GM12873 (cell line): Measurements from ENCODE around the gene CDH4.

ENCODE experiments used
- TF ChIP-seq, protein P1 (sequence below): IDR thresholded peaks from 2 replicates; pipeline ENCODE4 v1.5.1; 2012; ENCODE audit warnings: low read depth, mild to moderate bottlenecking, moderate library complexity, low read length, control low read depth; ENCODE audit not compliant: insufficient read depth; ENCODE audit errors: missing control alignments

CDH4 gene

DNA sequence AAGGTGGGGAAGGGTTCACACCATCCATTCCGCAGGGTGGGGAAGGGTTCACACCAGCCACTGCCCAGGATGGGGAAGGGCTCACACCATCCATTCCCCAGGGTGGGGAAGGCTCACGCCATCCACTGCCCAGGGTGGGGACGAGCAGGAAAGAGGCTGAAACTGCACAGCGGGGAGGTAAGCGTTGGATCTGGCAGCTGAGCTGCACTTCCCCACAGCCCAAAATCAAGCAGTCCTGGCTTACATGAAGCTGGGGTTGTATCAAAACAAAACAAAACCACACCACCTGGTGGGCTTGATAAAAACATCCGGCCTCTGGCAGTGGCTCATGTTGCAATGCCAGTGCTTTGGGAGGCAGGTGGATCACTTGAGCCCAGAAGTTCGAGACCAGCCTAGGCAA, 545.1 kb downstream of the CDH4 start:
- TF ChIP-seq, protein P1, sequence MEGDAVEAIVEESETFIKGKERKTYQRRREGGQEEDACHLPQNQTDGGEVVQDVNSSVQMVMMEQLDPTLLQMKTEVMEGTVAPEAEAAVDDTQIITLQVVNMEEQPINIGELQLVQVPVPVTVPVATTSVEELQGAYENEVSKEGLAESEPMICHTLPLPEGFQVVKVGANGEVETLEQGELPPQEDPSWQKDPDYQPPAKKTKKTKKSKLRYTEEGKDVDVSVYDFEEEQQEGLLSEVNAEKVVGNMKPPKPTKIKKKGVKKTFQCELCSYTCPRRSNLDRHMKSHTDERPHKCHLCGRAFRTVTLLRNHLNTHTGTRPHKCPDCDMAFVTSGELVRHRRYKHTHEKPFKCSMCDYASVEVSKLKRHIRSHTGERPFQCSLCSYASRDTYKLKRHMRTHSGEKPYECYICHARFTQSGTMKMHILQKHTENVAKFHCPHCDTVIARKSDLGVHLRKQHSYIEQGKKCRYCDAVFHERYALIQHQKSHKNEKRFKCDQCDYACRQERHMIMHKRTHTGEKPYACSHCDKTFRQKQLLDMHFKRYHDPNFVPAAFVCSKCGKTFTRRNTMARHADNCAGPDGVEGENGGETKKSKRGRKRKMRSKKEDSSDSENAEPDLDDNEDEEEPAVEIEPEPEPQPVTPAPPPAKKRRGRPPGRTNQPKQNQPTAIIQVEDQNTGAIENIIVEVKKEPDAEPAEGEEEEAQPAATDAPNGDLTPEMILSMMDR: no peak

GRCh38 chr20:61797971-61798411, 545.9 kb downstream of the CDH4 start:
- TF ChIP-seq, protein P1: no peak

GRCh38 chr20:61798632-61799031, 546.6 kb downstream of the CDH4 start:
- TF ChIP-seq, protein P1: no peak

DNA sequence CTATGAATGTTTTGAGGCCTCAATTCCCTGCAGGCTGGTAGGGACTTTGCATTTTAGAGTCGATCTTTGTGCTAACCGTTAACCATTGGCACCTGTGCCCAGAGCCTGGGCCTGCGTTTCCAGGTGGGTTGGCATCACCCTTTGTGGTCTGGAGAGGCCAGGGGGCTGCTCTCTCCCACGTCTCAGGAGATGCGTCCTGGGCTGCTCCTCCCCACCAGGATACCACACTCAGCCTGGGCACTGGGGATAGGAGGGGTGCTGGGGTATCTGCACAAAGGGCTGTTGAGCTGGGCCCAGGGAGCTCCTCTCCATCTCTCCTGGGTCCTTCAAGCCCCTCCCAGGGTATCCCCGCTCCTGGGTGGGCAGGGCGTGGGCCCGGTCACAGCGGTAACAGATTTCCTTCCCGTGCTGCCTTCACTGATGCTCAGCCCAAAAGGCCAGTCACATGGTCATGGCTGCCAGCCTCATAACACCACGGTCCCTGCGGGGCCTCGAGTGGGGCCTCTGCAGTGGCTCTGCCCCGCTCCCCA, 547.4 kb downstream of the CDH4 start:
- TF ChIP-seq, protein P1: no peak

GRCh38 chr20:61799928-61800327, 547.9 kb downstream of the CDH4 start:
- TF ChIP-seq, protein P1: no peak

- TF ChIP-seq, protein P1: no peak
These were observed 548.5 kb downstream of the CDH4 start for GRCh38 chr20:61800359-61801064.

GRCh38 chr20:61801065-61801360, 549.0 kb downstream of the CDH4 start:
- TF ChIP-seq, protein P1: no peak
